HUES48 (cell line): ENCODE measurements around the gene PFKP.
"Not testable (repeated sequence)": the region's sequence is repeated elsewhere in the genome, so short reads cannot be mapped to it uniquely, and the experiment has no call there.

Experiments
- H3K27ac ChIP-seq: one replicate; pipeline ENCODE4 v1.7.0; 2013; ENCODE audit warnings: low read depth, low read length, inconsistent platforms
- H3K27me3 ChIP-seq: 2 replicates; pipeline ENCODE4 v1.6.1; 2013; ENCODE audit warnings: mild to moderate bottlenecking, low read length; ENCODE audit not compliant: control insufficient read depth, insufficient read depth
- H3K36me3 ChIP-seq: 2 replicates; pipeline ENCODE4 v1.6.1; 2013; ENCODE audit warnings: low read length; ENCODE audit not compliant: control insufficient read depth, insufficient read depth
- H3K4me1 ChIP-seq: 2 replicates; pipeline ENCODE4 v1.6.1; 2013; ENCODE audit warnings: mild to moderate bottlenecking, low read length; ENCODE audit not compliant: control insufficient read depth, insufficient read depth
- H3K4me3 ChIP-seq: 2 replicates; pipeline ENCODE4 v1.5.1; 2013; ENCODE audit warnings: mild to moderate bottlenecking, low read depth, low read length
- H3K9ac ChIP-seq: 2 replicates; pipeline ENCODE4 v1.6.1; 2013; ENCODE audit warnings: mild to moderate bottlenecking, low read depth, low read length, moderate library complexity
- H3K9me3 ChIP-seq: 2 replicates; pipeline ENCODE4 v1.6.1; 2013; ENCODE audit warnings: low read length; ENCODE audit not compliant: control insufficient read depth, insufficient read depth

PFKP gene

GRCh38 chr10:3100093-3100792 lies 32.9 kb downstream of the PFKP start:
- no peak overlapping the region for H3K4me3 ChIP-seq
- no peaks in the 10 kb centered on the region for H3K9me3 ChIP-seq
- H3K9ac ChIP-seq = no peak overlapping the region
- no peaks in the 10 kb centered on the region for H3K27me3 ChIP-seq
- peaks cover 9% of the 10 kb centered on the region for H3K4me1 ChIP-seq
- no peak overlapping the region for H3K27ac ChIP-seq
- peaks cover 59% of the 10 kb centered on the region for H3K36me3 ChIP-seq

GRCh38 chr10:3100856-3101640 lies 33.7 kb downstream of the PFKP start:
- H3K4me3 ChIP-seq = no peak overlapping the region
- no peak overlapping the region for H3K9ac ChIP-seq

GRCh38 chr10:3102720-3103427 lies 35.5 kb downstream of the PFKP start:
- Histone ChIP-seq H3K9ac (no peak overlapping the region), H3K36me3 (peaks cover 73% of the 10 kb centered on the region), H3K4me1 (peaks cover 4% of the 10 kb centered on the region; the same call in 1 of the 2 replicates), H3K4me3 (no peak overlapping the region), H3K27me3 (no peaks in the 10 kb centered on the region), H3K27ac (no peak overlapping the region), H3K9me3 (no peaks in the 10 kb centered on the region)

More at GRCh38 chr10:3100856-3101640, 33.7 kb downstream of the PFKP start:
- Histone ChIP-seq H3K9me3 (no peaks in the 10 kb centered on the region), H3K4me1 (peaks cover 4% of the 10 kb centered on the region; the same call in 1 of the 2 replicates), H3K36me3 (peaks cover 63% of the 10 kb centered on the region), H3K27ac (no peak overlapping the region), H3K27me3 (no peaks in the 10 kb centered on the region)

DNA sequence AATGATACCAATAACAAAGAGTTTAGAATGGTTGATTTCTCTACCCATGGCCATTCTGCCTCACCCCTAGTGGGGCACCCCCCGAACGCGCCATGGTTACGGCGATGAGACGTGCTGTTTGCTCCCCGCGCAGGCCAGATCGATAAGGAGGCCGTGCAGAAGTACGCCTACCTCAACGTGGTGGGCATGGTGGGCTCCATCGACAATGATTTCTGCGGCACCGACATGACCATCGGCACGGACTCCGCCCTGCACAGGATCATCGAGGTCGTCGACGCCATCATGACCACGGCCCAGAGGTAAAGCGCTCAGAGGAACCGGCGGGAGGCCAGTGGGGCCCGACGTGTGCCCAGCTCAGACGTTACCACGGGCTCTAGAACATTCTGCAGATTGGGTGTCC lies 36.3 kb downstream of the PFKP start:
- Histone ChIP-seq H3K4me1 (peaks cover 4% of the 10 kb centered on the region; the same call in 1 of the 2 replicates), H3K36me3 (peaks cover 81% of the 10 kb centered on the region), H3K9ac (no peak overlapping the region), H3K4me3 (no peak overlapping the region), H3K27ac (no peak overlapping the region), H3K9me3 (no peaks in the 10 kb centered on the region), H3K27me3 (no peaks in the 10 kb centered on the region)

DNA sequence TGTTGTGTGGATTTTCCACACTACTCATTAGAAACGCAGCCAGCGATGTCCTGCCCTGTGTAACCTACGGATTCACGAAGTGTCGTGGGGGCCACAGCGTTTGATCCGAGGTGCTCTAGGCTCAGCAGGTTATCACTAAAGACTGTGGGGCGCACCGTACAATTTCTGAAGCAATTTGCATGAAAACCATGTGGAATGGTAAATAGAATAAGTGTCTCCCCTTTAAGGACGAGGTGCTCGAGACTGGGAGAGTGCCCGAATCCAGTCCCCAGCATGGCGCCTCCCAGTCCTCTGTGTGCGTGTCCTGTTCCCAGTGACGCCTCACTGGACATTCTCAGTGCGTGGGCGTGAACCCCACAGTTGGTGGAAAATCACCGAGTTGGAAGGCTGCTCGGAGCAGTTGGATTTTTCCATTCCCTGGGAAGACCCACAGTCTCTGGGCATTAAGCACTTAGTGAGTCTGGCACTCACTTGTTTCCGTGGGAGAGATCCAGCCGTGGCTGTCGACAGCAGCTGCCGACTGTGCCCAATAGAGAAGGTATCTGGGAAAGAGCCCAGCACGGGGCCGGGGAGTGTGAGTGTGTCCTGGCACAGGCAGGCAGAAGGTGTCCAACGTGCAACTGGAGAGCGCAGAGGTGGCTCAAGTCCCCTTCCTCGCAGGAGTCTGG lies 37.0 kb downstream of the PFKP start:
- Histone ChIP-seq H3K4me1 (peaks cover 4% of the 10 kb centered on the region; the same call in 1 of the 2 replicates), H3K9ac (no peak overlapping the region), H3K27ac (no peak overlapping the region), H3K4me3 (no peak overlapping the region), H3K9me3 (no peaks in the 10 kb centered on the region), H3K36me3 (peaks cover 82% of the 10 kb centered on the region), H3K27me3 (no peaks in the 10 kb centered on the region)

DNA sequence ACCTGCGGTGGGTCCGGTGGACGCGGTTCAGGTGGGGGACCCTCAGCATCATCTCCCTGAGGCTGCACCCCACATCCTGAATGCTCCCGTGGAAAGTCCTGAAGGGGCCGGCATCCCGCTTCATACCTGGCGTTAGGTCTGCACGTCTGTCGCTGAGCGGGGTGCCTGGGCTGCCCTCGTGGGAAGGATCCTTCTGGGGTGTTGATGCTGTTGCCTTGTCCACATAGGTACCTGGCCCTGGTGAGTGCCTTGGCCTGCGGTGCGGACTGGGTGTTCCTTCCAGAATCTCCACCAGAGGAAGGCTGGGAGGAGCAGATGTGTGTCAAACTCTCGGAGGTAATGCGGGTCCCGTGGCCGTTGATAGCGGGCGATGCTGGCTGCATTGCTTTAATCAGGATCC lies 37.8 kb downstream of the PFKP start:
- Histone ChIP-seq H3K27ac (no peak overlapping the region), H3K27me3 (no peaks in the 10 kb centered on the region), H3K4me3 (no peak overlapping the region), H3K36me3 (peaks cover 80% of the 10 kb centered on the region), H3K9me3 (no peaks in the 10 kb centered on the region), H3K4me1 (peaks cover 4% of the 10 kb centered on the region; the same call in 1 of the 2 replicates), H3K9ac (no peak overlapping the region)

GRCh38 chr10:3105905-3106304 lies 38.6 kb downstream of the PFKP start:
- Histone ChIP-seq H3K36me3 (peaks cover 80% of the 10 kb centered on the region), H3K4me1 (peaks cover 4% of the 10 kb centered on the region; the same call in 1 of the 2 replicates), H3K27ac (no peak overlapping the region), H3K9me3 (no peaks in the 10 kb centered on the region), H3K27me3 (no peaks in the 10 kb centered on the region), H3K9ac (no peak overlapping the region), H3K4me3 (no peak overlapping the region)

DNA sequence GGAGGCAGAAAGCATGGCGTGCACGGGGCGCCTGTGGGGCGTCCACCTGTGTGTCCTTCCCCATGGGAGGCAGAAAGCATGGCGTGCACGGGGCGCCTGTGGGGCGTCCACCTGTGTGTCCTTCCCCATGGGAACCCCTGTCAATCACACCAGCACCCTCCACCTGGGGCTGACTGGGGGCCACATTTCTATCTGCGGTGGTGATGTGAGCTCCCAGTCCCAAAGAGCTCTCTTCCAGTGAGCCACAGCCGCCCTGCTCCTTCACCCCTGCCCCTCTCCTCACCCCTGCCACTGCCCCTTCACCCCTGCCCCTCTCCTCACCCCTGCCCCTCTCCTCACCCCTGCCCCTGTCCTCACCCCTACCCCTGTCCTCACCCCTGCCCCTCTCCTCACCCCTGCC lies 39.0 kb downstream of the PFKP start:
- H3K9ac ChIP-seq, H3K27me3 ChIP-seq, H3K4me3 ChIP-seq, H3K9me3 ChIP-seq, H3K27ac ChIP-seq, H3K4me1 ChIP-seq: not testable (repeated sequence)
- peaks cover 80% of the 10 kb centered on the region for H3K36me3 ChIP-seq

GRCh38 chr10:3106928-3107425 lies 39.6 kb downstream of the PFKP start:
- Histone ChIP-seq H3K27me3 (no peaks in the 10 kb centered on the region), H3K4me3 (no peak overlapping the region), H3K27ac (no peak overlapping the region), H3K9me3 (no peaks in the 10 kb centered on the region), H3K9ac (no peak overlapping the region), H3K4me1 (peaks cover 4% of the 10 kb centered on the region; the same call in 1 of the 2 replicates), H3K36me3 (peaks cover 82% of the 10 kb centered on the region)

- no peak overlapping the region for H3K27ac ChIP-seq
- no peak overlapping the region for H3K4me3 ChIP-seq
- H3K9ac ChIP-seq = no peak overlapping the region
- H3K27me3 ChIP-seq = no peaks in the 10 kb centered on the region
- H3K36me3 ChIP-seq = peaks cover 87% of the 10 kb centered on the region
- H3K9me3 ChIP-seq = no peaks in the 10 kb centered on the region
- peaks cover 4% of the 10 kb centered on the region; the same call in 1 of the 2 replicates for H3K4me1 ChIP-seq
These were observed 40.1 kb downstream of the PFKP start for GRCh38 chr10:3107426-3107961.
